NCI-H524 treated with DMSO at 0.1 percent for 48 hours (cell line): ENCODE data around the gene SHISA8.

Source experiments
- DNase-seq: peaks from one replicate; lab custom pipeline; 2025; lab: John Stamatoyannopoulos, UW

The SHISA8 gene

GRCh38 chr22:41933411-41934177 is 18.7 kb upstream of the SHISA8 start:
- DNase-seq = no peak

GRCh38 chr22:41932353-41932752 is 17.5 kb upstream of the SHISA8 start:
- no peak for DNase-seq

- DNase-seq = no peak
Observed at GRCh38 chr22:41931701-41932269, 16.9 kb upstream of the SHISA8 start.

- DNase-seq = no peak
Observed at GRCh38 chr22:41929418-41929810, 14.5 kb upstream of the SHISA8 start.

GRCh38 chr22:41928593-41929417 is 13.9 kb upstream of the SHISA8 start:
- DNase-seq = no peak

DNA sequence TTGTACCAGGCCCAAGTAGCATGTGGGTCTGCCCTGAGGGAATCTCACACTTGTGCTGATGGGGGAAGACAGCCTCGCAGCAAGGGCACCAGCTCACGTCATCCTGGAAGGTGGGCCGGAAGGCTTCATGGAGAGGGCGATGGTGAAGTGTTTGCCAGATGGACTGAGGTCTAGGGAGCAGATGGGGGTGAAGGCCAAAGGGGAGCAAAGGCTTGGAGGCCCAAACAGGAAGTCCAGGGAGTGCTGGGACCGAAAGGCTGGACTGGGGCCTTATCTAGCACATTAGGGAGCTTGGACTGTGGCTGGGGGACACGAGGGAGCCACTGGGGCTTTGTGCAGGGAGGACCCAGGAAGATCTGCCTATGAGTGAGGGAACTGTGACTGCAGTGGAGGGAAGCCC is 12.9 kb upstream of the SHISA8 start:
- DNase-seq = peak; percentile 31

GRCh38 chr22:41925783-41926460 is 11.0 kb upstream of the SHISA8 start:
- no peak for DNase-seq

DNA sequence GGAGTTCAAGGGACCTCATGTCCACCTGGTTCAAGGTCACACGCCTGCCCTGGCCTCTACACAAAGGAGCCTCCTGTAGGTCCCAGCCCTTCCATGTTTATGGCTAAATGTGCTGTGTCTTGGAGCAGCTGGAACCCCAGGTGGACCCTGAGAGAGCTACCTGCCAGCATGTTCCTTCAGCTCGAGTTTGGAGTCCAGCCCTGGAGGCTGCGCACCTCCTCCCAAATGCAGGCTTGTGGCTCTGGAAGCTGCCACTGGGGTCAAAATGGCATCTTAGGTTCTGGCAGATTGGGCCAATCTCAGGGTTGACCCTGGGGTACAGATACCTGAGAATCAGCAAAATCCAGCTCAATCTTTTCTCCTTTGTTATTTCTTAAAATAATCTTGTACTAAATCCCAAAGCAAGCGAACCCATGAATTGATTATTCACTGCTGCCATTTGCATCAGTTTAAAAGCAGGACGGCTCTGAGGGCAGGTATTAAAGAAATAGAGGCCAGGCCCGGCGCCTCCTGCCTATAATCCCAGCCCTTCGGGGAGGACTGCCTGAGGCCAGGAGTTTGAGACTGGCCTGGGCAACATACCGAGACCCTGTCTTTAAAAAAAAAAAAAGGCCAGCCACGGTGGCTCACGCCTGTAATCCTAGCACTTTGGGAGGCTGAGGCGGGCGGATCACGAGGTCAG is 8.9 kb upstream of the SHISA8 start:
- DNase-seq = no peak

DNA sequence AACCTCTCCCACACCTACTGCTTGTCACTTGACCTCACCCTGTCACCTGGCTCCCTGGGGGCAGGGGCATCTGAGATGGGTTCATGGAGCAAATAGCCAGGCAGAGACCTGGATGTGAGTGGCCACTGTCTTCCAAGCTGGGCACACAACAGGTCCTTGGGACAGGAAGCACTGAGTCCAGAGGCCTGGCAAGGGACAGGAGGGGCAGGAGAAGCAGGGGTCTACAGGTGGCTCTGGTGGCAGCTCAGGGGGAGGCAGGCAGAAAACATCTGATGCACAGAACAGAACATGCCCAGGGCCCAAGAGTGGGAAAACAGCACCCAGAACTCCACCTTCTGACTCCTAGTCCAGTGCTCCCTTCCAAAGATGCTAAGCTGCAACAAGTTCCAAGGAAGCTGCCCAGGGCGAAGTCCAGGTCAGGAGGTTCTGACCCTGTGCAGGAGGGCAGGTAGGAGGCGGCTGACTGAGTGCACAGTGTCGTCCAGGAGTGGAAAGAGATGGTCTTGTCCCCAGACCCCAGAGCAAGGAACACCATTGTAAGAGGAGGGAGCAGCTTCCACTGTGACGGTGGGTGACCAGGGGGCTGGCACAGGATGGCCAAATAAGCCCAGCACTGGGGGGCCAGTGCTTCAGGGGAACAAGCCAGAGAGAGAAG is 8.2 kb upstream of the SHISA8 start:
- no peak for DNase-seq

DNA sequence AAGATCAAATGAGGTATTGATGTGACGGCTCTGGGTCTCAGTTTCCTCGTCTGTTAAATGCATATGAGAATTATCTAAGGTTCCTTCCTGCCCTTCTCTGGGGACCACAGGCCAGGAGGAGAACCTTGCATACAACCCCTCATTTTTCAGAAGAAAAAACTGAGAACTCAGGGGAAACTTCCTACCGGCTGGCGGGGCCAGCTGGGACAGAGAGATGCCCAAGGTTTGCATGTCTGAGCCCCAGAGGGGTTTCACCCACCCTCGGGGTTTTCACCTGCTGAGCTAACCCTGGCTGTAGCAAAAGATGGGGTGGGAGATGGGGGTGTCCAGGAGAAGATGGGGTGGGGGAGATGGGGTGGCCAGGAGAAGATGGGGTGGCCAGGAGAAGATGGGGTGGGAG is 7.5 kb upstream of the SHISA8 start:
- no peak for DNase-seq

DNA sequence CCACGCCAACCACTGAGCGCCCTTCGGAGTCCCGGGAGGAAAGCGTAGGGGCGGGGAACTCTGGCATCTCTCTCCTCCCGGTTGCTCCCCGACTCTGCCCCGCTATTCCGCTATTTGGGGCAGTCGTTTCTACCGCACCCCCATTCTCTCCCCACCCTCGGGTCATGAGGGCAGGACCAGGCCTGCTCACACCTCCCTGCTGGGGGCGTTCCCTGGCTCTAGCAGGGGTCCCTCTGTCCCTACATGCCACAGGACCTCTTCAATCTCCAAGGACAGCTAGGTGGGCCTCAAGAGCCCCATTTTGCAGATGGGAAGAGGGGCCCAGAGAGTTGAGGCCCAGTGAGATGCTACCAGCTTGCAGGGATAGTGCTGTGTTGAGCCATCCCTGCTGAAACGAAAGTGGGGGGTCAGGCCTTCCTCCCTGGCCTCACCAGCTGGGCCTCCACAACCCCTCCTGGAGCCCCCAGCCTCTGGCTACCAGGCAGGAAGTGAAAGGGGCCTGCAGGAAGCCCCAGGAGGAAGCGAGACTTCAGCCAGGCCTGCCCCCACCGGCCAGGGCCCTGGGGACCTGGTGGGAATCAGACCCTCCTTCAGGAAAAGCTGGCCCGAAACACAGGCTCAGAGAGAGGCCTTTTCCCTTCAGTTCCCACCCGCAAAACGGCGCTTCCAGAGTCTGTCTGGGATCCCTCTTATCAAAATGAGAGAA is 5.5 kb upstream of the SHISA8 start:
- no peak for DNase-seq

GRCh38 chr22:41919357-41920224 is 4.7 kb upstream of the SHISA8 start:
- DNase-seq = no peak

GRCh38 chr22:41917903-41918791 is 3.3 kb upstream of the SHISA8 start:
- DNase-seq = no peak

DNA sequence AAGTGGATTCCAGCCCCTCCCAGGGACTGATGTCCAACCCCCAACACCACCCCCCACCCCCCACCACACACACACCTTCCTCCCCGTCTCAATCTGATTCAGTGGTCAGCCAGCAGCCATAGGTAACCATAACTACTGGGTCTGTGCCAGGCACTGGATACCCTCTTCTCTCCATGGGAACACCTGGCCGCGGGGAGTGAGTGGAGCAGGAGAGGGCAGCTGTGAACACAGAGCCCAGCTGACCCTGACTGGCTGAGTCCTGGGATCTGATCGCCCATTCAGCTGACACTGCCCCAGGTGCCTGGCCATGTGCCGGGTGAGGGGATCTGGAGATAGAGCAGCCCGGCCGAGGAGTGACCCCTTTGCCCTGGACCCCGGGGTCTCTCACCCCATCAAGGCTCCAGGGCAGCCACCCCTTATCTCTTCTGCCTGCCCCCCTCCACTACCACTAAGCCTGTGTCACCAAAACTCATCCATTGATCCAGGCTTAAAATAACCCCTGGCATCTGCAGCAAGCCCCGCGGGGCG is 2.6 kb upstream of the SHISA8 start:
- DNase-seq = no peak

DNA sequence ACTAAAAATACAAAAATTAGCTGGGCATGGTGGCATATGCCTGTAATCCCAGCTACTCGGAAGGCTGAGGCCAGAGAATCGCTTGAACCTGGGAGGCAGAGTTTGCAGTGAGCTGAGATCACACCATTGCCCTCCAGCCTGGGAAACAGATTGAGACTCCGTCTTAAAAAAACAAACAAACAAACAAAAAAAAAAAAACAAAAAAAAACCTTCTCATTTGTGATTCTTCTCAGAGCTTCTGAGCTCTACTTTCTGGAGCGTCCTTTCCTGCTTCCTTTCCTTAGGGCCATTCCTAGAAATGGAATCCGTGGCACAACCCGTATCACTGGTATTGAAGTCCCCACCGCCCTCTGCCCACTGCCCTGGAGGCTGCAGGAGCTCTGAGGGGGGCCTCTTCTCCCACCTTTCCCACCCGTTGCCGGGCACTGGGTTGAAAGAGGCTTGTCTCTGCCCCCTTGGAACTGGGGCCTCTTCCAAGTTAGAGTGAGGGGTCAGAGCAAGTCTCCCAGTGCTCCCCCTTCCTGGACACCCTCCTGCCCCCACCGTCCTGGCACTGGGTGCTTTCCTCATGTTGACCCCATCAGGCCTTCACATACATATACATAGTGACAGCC is 2.0 kb upstream of the SHISA8 start:
- no peak for DNase-seq

DNA sequence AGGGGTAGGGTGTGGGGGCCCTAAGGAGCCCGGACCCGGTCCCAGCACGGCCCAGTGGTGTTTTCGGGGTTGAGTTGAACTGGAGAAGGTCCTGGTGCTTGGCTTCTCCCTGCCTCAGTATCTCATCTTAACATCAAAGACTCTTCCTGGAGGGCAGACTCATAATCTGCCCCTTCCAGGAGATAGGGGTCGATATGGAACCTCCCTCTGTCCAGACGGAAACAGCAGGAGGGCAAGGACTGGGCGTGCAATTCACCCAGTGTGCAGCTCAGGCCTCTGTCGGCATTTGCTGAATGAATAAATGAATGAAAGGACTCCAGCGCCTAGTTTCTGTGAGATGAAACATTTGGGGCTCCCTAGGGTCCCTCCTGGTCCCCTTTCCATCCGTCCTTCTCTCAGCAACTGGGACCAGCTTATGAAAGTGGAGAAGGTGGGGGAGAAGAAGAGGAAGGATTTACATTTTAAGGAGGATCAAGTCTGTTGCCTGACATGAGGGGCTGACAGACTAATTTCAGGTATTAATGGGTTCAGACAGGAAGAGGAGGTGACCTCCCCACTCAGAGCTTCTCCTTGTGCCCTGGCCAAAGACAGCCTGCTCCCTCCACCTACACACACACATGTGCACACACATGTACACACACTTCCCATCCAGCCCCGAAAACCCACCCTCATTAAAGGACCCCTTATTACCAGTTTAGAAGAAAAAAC is 1.1 kb upstream of the SHISA8 start:
- DNase-seq = no peak

GRCh38 chr22:41914611-41915034 is 251 bp downstream of the SHISA8 start:
- no peak for DNase-seq
